T follicular helper cell (primary cell): ENCODE measurements around the gene VAV3.

Experiments
- DNase-seq: peaks from one replicate; pipeline ENCODE4 v3.0.0-alpha.2; 2020; ENCODE audit warnings: low read depth

VAV3 gene

GRCh38 chr1:107840725-107841124, 124.3 kb downstream of the VAV3 start:
- no peak for DNase-seq

GRCh38 chr1:107838056-107838455, 126.9 kb downstream of the VAV3 start:
- no peak for DNase-seq

DNA sequence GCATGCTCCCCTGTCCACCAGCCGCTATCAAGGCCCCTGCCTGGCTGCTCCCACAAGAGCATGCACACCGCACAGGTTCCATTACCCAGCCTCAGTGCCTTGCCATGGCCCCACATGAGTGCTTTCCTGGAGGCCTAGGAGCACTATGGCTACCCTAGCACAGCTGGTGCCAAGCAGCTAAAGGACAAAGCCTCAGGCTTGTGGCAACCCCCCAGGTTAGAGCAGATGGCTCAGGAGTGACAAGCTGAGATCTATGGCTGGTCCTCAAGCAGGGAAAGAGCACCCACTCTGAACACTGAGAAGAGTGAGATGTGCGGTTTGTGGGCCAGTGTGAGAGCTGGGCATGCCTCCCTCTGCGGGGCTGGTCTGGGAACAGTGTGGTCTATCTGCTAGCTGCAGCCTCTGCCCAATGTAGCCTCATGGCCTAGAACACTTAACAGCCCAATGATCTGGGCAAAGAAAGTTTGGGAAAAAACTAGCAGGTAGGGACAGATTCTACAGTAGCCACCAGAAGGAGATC, 129.8 kb downstream of the VAV3 start:
- DNase-seq: no peak

- DNase-seq: no peak
Observed at GRCh38 chr1:107833061-107833460, 131.9 kb downstream of the VAV3 start.

- DNase-seq: no peak
Observed at GRCh38 chr1:107831921-107832320, 133.1 kb downstream of the VAV3 start.

DNA sequence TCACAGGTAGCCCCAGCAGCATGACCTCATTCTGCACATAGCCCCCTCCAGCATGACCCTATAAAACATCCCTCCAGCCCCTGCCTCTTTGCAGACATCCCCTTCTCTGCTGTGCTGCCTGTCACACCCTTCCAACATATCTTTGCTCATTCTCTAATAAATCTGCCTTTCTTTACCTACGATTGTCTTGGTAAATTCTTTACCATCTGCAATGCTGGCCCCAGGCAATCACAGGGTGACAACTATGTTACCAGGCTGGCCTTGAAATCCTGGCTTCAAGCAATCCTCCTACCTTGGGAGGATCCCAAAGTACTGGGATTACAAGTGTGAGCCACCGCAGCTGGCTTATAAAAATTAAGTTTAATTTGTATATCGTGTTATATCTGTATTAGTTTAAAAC, 134.5 kb downstream of the VAV3 start:
- no peak for DNase-seq

GRCh38 chr1:107830075-107830474, 134.9 kb downstream of the VAV3 start:
- no peak for DNase-seq

GRCh38 chr1:107829036-107829770, 135.8 kb downstream of the VAV3 start:
- no peak for DNase-seq

GRCh38 chr1:107824946-107825345, 140.0 kb downstream of the VAV3 start:
- DNase-seq: no peak

DNA sequence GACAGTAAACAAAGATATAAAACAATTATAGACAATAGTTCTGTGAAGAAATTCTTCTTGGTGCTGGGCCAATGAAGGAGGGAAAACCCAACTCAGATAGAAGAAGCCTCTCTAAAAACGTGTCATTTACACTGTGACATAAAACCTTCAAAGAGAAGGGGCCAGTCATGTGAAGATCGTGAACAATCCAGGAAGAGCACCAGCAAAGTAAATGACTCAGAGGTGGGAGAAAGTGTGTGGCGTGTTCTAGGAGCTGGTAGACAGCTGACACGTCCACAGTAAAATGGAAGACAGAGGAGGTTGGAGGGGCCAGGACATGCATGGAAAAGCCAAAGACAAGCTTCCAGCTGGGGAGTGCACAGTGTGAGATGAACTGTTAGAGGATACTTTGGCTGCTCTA, 143.6 kb downstream of the VAV3 start:
- no peak for DNase-seq

DNA sequence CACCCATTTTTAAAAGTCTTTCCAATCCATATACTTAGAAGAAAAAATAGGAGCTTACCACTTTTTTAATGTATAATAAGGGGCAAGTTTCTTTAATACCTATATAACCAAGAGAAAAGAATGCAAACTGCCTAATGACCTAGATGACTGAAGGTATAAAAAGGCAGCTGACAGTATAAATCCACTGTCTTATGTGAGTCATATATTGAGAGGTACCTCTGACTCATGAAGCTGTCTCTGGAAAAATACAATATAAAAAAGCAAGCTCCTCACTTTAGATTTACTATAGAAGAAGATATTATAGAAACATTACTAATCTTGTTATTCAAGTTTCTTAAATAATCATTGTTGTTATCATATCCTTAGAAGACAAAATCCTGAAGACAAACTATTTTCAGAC, 144.2 kb downstream of the VAV3 start:
- DNase-seq: no peak

DNA sequence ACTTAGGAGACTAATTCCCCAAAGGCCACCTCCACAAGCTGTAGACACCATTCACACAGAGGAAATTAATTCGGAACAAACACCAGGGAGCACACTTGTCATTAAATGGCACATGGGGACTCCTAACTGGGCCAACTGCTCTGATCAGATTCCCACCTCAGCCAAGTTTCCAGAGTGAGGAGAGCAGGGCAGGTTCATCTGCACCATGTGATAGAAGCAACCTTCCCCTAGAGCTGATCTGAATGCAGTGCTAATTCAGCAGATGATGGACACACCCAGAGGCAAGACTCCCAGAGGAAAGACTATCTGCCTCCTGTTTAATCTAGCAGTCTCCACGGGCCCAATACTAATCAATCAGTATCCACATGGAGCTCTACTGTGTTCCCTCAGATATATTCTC, 147.0 kb downstream of the VAV3 start:
- DNase-seq: no peak

DNA sequence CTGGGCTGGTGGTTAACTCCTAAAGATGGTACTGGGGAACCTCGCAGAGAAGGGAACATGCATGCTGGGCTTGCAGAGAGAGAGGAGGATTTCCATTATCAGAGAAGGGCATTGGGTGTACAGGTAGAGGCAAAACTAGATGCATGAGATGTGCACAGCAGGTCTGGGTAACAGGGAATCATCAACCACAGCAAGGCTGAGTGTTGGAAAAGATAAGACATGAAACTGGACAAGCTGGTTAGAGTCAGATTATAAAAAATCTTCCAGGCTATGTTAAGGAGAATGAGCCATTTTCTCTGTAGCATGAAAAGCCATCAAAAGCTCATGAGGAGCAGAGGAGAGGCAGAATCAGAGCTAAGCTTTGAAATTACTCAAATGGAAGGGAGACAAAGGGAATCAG, 147.8 kb downstream of the VAV3 start:
- DNase-seq: no peak

- DNase-seq: no peak
Observed at GRCh38 chr1:107810291-107810951, 154.6 kb downstream of the VAV3 start.

- DNase-seq: no peak
Observed at GRCh38 chr1:107807855-107808254, 157.1 kb downstream of the VAV3 start.

DNA sequence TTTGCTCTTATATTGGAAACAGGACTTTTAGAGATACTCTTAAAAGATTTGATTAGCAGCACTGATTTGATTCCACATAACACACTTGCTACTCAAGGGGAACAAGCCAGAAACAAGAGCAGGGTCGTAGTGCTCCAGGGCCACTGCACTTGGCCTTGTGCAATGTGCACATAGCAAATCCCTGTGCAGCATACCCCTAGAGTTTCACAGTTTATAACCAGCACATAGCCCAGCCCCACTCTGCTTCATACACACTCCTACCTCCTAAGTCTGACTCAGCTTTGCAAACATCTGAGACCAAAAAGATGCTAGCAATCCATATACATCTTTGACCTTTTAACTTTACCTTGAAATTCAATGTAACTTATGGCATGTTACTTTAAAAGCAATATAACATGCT, 157.6 kb downstream of the VAV3 start:
- DNase-seq: no peak

- DNase-seq: no peak
Observed at GRCh38 chr1:107806902-107807301, 158.1 kb downstream of the VAV3 start.

- DNase-seq: no peak
Observed at GRCh38 chr1:107804741-107805140, 160.2 kb downstream of the VAV3 start.

DNA sequence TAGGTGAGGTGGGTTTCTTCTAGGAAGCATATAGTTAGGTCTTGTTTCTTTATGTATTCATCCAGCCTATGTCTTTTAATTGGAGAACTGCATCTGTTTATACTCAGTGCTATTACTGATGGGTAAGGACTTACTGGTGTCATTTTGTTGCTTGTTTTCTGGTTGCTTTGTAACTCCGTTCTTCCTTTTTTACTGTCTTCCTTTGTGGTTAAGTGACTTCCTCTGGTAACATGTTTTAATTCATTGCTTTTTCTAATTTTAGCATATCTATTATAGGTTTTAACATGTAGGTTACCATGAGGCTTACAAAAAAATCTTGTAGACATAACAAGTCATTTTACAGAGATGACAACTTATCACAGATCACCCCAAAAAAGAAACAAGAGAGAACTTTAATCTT, 160.8 kb downstream of the VAV3 start:
- DNase-seq: no peak

DNA sequence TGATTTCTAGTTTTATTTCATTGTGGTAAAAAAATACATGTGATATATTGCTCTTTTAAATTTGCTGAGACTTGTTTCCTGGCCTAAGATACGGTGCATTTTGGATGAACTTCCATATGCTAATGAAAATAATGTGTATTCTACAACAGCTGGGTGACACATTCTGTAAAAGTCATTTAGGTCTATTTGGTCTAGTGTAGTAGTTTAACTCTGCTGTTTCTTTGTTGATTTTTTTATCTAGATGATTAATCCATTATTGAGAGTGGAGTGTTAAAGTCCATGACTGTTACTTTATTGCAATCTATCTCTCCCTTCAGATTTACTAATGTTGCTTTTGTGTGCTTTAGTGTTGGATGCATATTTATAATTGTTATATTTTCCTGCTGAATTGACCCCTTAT, 161.4 kb downstream of the VAV3 start:
- no peak for DNase-seq

DNA sequence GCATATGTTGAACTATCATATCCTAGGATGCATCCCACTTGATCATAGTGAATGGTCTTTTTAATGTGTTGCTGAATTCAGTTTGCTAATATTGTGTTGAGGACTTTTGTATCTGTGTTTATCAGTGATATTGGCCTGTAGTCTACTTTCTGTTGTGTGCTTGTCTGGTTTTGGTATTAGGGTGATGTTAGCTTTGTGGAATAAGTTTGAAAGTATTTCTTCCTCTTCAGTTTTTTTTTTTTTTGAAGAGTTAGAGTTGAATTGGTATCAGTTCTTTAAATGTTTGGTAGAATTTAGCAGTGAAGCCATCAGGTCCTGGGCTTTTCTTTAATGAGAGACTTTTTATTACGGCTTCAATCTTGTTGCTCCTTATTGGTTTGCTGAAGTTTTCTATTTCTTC, 162.3 kb downstream of the VAV3 start:
- DNase-seq: no peak

DNA sequence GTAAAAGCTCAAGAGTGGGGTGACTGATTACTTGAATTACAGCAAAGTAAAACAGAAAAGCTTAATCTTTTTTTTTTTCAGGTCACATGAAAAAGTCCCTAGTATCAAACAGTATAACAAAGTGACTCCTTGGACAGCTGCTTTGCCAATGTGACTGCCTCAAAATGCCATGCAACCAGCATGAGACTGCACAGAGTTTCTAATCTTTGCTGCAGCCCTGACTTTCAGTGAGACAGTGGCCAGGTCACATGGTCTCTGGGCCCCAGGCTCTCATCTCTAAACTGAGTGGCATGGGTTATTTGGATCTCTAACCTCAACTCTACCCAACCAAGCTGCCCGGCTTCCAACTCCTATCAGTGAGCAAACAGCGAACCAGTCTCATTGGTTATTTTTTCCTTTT, 169.0 kb downstream of the VAV3 start:
- no peak for DNase-seq

DNA sequence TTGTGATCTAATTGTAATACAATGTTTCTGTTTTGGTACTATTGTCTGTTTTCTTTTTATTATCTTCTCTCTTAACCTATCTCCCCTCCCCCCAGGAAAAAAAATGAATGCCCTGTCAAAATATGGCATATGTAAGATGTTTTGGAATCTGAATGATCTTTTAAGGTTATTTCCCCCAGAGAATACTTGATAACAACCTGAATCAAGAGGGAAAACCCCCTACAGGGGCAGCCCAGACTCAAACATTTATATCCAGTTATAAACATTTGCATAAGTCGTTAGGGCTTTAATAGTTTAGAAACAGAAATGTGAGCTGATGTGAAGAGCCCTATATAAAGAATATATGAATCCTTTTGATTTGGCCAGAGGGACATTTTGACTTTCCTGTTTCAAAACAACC, 169.5 kb downstream of the VAV3 start:
- DNase-seq: no peak

- DNase-seq: no peak
Observed at GRCh38 chr1:107794571-107794970, 170.4 kb downstream of the VAV3 start.
